Chondrocyte (in vitro differentiated cells): ENCODE data around the gene PPP1R14D. TPM values are rescaled to one million over a fixed set of nuclear protein-coding genes. Genes with fewer than 3 reads are reported as not detected.

Experiments used
- DNase-seq: peaks from one replicate; pipeline ENCODE4 v3.0.0; 2021; ENCODE audit warnings: mixed read lengths, low spot score
- H3K27ac Mint-ChIP-seq: one replicate; pipeline ENCODE4 v1.8.0; 2021; ENCODE audit warnings: mild to moderate bottlenecking, moderate library complexity, mixed read lengths; ENCODE audit not compliant: unreplicated experiment
- H3K27me3 Mint-ChIP-seq: 2 replicates; pipeline ENCODE4 v1.8.0; 2021; ENCODE audit warnings: low read depth, mixed read lengths
- H3K36me3 Mint-ChIP-seq: 2 replicates; pipeline ENCODE4 v1.8.0; 2021; ENCODE audit warnings: low read depth, mixed read lengths
- H3K4me1 Mint-ChIP-seq: 2 replicates; pipeline ENCODE4 v1.8.0; 2021; ENCODE audit warnings: low read depth, mild to moderate bottlenecking, mixed read lengths
- H3K4me3 Mint-ChIP-seq: one replicate; pipeline ENCODE4 v1.8.0; 2021; ENCODE audit warnings: mild to moderate bottlenecking, moderate library complexity, mixed read lengths; ENCODE audit not compliant: unreplicated experiment
- H3K9me3 Mint-ChIP-seq: 2 replicates; pipeline ENCODE4 v1.8.0; 2021; ENCODE audit warnings: low read depth, mixed read lengths
- total RNA-seq: library from RNA; stranded (reverse); gene quantifications from 3 replicates; pipeline ENCODE4 v1.2.1, GENCODE V29; 2021
- TF ChIP-seq, protein P1 (sequence below): fragments of 200-600 bp; sonication (generic); IDR thresholded peaks from 2 replicates; pipeline ENCODE4 v1.5.0; 2021; ENCODE audit warnings: antibody characterized with exemption, mild to moderate bottlenecking, moderate library complexity

PPP1R14D gene
- total RNA-seq, 1 donor from 2014 or later, result not detected

DNA sequence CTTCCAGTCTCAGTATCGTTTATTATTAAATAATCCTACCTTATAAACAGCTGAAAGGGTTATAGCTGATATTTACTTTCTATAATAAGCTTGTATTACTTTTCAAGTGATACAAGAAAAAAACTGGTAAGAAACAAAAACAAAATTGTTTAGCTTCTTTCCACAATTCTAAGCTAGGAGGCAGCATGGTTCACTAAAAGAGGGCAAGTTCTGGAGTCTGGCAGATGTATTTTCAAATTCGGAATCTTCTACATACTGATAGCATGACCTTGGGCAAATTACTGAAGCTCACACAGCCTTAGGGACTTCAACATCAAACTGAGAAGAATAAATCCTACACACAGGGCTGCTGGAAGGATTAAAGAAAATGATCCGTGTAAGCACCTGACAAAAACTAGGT, 43.3 kb downstream of the PPP1R14D start:
- Mint-ChIP-seq H3K4me1 (peaks cover 13% of the 10 kb centered on the region), H3K4me3 (no peak overlapping the region), H3K9me3 (no peaks in the 10 kb centered on the region), H3K27me3 (no peaks in the 10 kb centered on the region), H3K36me3 (no peaks in the 10 kb centered on the region), H3K27ac (no peak overlapping the region)
- TF ChIP-seq, protein P1, sequence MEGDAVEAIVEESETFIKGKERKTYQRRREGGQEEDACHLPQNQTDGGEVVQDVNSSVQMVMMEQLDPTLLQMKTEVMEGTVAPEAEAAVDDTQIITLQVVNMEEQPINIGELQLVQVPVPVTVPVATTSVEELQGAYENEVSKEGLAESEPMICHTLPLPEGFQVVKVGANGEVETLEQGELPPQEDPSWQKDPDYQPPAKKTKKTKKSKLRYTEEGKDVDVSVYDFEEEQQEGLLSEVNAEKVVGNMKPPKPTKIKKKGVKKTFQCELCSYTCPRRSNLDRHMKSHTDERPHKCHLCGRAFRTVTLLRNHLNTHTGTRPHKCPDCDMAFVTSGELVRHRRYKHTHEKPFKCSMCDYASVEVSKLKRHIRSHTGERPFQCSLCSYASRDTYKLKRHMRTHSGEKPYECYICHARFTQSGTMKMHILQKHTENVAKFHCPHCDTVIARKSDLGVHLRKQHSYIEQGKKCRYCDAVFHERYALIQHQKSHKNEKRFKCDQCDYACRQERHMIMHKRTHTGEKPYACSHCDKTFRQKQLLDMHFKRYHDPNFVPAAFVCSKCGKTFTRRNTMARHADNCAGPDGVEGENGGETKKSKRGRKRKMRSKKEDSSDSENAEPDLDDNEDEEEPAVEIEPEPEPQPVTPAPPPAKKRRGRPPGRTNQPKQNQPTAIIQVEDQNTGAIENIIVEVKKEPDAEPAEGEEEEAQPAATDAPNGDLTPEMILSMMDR, result peak; percentile 40
- DNase-seq, result no peak

DNA sequence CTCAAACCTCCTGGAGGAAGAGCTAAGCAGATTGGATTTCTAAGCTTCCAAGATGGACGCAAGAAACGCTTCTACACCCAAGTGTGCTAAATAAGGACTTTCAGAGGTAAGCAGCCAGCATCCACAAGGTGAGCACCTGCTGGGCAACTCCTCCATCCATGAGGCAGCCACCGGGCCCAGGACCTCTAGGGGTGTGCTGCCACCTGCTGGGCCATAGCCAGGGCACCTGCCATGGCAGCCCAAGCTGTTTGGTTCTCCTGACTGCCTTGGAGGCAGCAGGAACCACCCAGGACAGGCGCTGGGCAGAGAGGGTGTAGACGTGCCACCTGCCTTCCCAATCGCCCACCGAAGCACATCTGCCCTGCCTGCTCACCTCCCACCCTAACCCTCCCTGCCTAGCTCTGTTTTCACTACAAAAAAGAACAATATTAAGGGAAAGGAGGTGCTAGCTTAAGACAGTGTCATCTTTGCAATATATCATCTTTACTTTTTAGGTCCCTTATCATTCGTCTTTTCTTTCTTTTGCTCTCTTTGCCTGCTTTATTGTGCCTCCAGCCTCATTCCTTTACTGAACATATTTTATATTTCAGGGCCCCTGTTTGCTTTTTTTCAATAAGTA, 45.8 kb downstream of the PPP1R14D start:
- TF ChIP-seq, protein P1, result peak; percentile 76
- no peaks in the 10 kb centered on the region for H3K9me3 Mint-ChIP-seq
- H3K4me3 Mint-ChIP-seq, result no peak overlapping the region
- H3K36me3 Mint-ChIP-seq, result peaks cover 6% of the 10 kb centered on the region
- peaks cover 11% of the 10 kb centered on the region for H3K4me1 Mint-ChIP-seq
- no peak for DNase-seq
- no peaks in the 10 kb centered on the region for H3K27me3 Mint-ChIP-seq
- no peak overlapping the region for H3K27ac Mint-ChIP-seq

DNA sequence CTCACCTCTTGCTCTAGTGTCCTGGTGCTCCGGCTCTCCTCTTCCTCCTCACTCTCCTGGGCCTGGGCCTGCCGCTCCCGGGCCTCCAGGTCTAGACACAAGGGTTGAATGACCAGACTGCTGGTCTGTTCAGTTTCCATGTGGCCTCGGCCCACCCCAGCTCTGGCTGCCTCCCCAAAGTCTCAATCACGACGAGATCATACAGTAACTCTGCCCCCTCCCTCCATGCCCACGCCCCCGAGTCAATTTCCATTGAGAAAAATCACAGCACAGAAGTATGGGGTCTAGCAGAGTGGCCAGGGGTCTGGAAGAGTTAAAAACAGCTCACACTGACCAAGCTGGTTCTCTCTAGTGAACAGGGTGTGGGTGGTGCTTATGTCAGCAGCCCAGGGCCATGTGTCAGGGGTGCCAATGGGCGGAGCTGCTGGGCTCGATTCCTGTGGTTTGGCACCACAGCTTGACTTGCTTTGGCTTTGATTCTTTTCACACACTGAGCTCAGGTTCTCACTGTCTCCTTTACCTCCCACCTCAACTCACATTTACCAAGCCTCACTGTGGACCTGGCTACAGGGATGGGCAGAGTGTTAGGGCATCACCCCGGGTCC, 51.9 kb downstream of the PPP1R14D start:
- TF ChIP-seq, protein P1, result no peak
- H3K4me3 Mint-ChIP-seq, result no peak overlapping the region
- peaks cover 22% of the 10 kb centered on the region for H3K36me3 Mint-ChIP-seq

DNA sequence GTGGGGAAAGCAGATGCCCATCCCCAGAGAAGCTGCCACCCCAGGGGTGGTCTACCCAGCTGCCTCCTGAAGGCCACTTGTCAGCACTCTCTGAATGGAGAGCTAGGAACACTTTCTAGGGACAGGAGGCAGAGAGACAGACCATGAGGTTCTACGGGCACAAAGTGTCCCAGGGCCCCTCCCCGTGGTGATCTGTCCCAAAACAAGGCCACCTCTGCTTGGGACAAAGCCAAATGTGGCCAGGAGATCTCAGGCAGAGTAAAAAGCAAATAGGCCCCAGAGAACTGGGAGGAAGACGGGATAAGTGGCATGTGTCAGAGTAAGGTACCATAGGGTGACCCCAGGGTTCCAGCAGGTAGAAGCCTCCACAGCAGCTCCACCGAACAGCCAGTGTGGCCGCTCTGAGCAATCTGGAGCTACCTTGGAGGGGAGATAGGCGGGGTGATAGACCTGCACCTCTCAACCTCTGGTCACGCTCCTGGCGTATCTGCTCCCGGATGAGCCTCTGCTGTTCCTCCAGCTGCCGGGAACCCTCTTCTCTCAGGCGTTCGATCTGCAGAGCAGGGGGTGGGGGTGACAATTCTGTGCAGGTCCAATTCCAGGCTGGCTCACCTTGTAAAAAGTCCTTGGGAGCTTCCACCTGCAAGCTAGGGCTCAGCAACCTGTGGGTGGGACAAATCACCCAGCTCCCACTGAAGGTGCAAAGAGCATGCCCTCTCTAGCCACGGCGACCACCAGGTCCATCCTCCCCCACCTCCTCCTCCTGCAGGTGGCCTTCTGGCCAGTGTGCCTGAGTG, 52.6 kb downstream of the PPP1R14D start:
- no peak overlapping the region for H3K4me3 Mint-ChIP-seq
- TF ChIP-seq, protein P1, result no peak
- H3K4me1 Mint-ChIP-seq, result peaks cover 9% of the 10 kb centered on the region
- peaks cover 24% of the 10 kb centered on the region for H3K36me3 Mint-ChIP-seq
- no peak overlapping the region for H3K27ac Mint-ChIP-seq
- no peaks in the 10 kb centered on the region for H3K9me3 Mint-ChIP-seq
- H3K27me3 Mint-ChIP-seq, result no peaks in the 10 kb centered on the region
- DNase-seq, result no peak

More for the DNA sequence above, 51.9 kb downstream of the PPP1R14D start:
- Mint-ChIP-seq H3K27ac (peak overlapping the region; percentile 68), H3K4me1 (peaks cover 9% of the 10 kb centered on the region), H3K27me3 (no peaks in the 10 kb centered on the region), H3K9me3 (no peaks in the 10 kb centered on the region)
- DNase-seq, result no peak

DNA sequence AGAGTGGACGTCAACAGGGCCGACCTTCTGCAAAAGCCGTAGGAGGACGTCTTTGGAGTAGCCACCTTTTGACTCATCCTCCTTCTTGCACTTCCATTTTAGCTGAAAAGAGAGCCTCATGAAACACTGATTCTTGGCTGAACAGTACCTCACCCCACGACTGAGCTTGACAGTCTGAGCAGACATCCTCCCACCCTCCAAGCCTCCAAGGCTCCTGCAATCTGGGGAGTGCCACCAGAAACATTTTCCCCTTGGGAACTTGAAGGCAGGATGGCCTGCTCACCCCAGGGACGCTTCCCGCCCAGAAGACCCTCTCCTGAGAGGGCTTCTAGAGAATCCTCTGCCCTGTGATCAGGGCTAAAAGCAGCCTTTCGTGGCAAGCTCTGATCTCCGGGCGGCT, 53.5 kb downstream of the PPP1R14D start:
- Mint-ChIP-seq H3K4me1 (peaks cover 12% of the 10 kb centered on the region), H3K27ac (no peak overlapping the region), H3K36me3 (peaks cover 24% of the 10 kb centered on the region), H3K27me3 (no peaks in the 10 kb centered on the region), H3K9me3 (no peaks in the 10 kb centered on the region), H3K4me3 (no peak overlapping the region)
- no peak for DNase-seq
- TF ChIP-seq, protein P1, result no peak
